CD14-positive monocyte (primary cell): ENCODE results near the gene SNCAIP. TPM values are rescaled to one million over a fixed set of nuclear protein-coding genes. Genes with fewer than 3 reads are reported as not detected.

Source experiments
- DNase-seq, 3 donors: peaks; one replicate each; pipeline ENCODE4 v3.0.0-alpha.2; 2011 to 2022
- H2AFZ ChIP-seq: 2 replicates; pipeline ENCODE4 v1.6.0; 2012; ENCODE audit warnings: mild to moderate bottlenecking, low read depth, low read length, inconsistent platforms; ENCODE audit not compliant: insufficient read depth, poor library complexity, severe bottlenecking
- H3K27ac ChIP-seq, 2 donors: 1 replicate in 1 of 2; 2 replicates in 1 of 2; pipeline ENCODE4 v1.5.1; 2012 to 2013; ENCODE audit warnings: low read length in 2 of 2, control low read depth in 1 of 2, inconsistent platforms in 1 of 2, low read depth in 1 of 2, mild to moderate bottlenecking in 1 of 2
- H3K27me3 ChIP-seq, 2 donors: one replicate each; pipeline versions ENCODE4 v1.6.0 to v1.6.1; 2011 to 2013; ENCODE audit warnings: low read length in 2 of 2; ENCODE audit not compliant: control insufficient read depth in 2 of 2, insufficient read depth in 2 of 2
- H3K36me3 ChIP-seq, 2 donors: replicated peaks in 1 of 2; 1 replicate in 1 of 2; 2 replicates in 1 of 2; pipeline versions ENCODE4 v1.5.1 to v1.6.1; 2012 to 2013; ENCODE audit warnings: low read length in 2 of 2, control low read depth in 1 of 2, inconsistent platforms in 1 of 2, mild to moderate bottlenecking in 1 of 2; ENCODE audit not compliant: insufficient read depth in 2 of 2, control insufficient read depth in 1 of 2
- H3K4me1 ChIP-seq, 2 donors: 1 replicate in 1 of 2; 2 replicates in 1 of 2; pipeline versions ENCODE4 v1.5.1 to v1.6.1; 2012 to 2013; ENCODE audit warnings: low read length in 2 of 2, control low read depth in 1 of 2, inconsistent platforms in 1 of 2, mild to moderate bottlenecking in 1 of 2, moderate library complexity in 1 of 2; ENCODE audit not compliant: insufficient read depth in 2 of 2, control insufficient read depth in 1 of 2
- H3K4me2 ChIP-seq: replicated peaks from 2 replicates; pipeline ENCODE3; 2012; ENCODE audit warnings: low read length, moderate library complexity, mild to moderate bottlenecking; ENCODE audit not compliant: poor library complexity, severe bottlenecking; ENCODE audit errors: extremely low read depth
- H3K4me3 ChIP-seq, 3 experiments: fragments of 200-600 bp in 1 of 3; sonication (generic) in 1 of 3; replicated peaks in 1 of 3; 1 replicate in 2 of 3; 2 replicates in 1 of 3; pipeline ENCODE4 v1.5.1; 2011 to 2013; ENCODE audit warnings: low read length in 3 of 3, mild to moderate bottlenecking in 3 of 3, control low read depth in 2 of 3, low read depth in 2 of 3, inconsistent platforms in 1 of 3, moderate library complexity in 1 of 3
- H3K79me2 ChIP-seq: 2 replicates; pipeline ENCODE4 v1.6.0; 2012; ENCODE audit warnings: mild to moderate bottlenecking, control low read depth, inconsistent platforms, low read length, moderate library complexity; ENCODE audit not compliant: insufficient read depth
- H3K9ac ChIP-seq: 2 replicates; pipeline ENCODE4 v1.6.0; 2017; ENCODE audit warnings: low read length, mild to moderate bottlenecking; ENCODE audit not compliant: insufficient read depth, poor library complexity, severe bottlenecking
- H3K9me3 ChIP-seq, 2 donors: replicated peaks in 1 of 2; 1 replicate in 1 of 2; 2 replicates in 1 of 2; pipeline versions ENCODE4 v1.5.1 to v1.6.1; 2012 to 2013; ENCODE audit warnings: low read length in 2 of 2, control low read depth in 1 of 2; ENCODE audit not compliant: control insufficient read depth in 1 of 2, insufficient read depth in 1 of 2
- H4K20me1 ChIP-seq: 2 replicates; pipeline ENCODE4 v1.6.0; 2012; ENCODE audit warnings: mild to moderate bottlenecking, low read length, control low read depth, moderate library complexity; ENCODE audit not compliant: insufficient read depth
- H3K27ac Mint-ChIP-seq, 7 donors: one replicate each; pipeline ENCODE4 v1.8.0; 2020; ENCODE audit warnings: mild to moderate bottlenecking in 7 of 7, mixed read lengths in 7 of 7, moderate library complexity in 6 of 7, inconsistent platforms in 2 of 7
- H3K27me3 Mint-ChIP-seq, 3 donors: one replicate each; pipeline ENCODE4 v1.8.0; 2021 to 2022; ENCODE audit warnings: low read depth in 3 of 3, mild to moderate bottlenecking in 3 of 3, mixed read lengths in 3 of 3, moderate library complexity in 3 of 3, inconsistent platforms in 1 of 3
- H3K36me3 Mint-ChIP-seq, 2 donors: one replicate each; pipeline ENCODE4 v1.8.0; 2020; ENCODE audit warnings: mixed read lengths in 2 of 2, inconsistent platforms in 1 of 2, mild to moderate bottlenecking in 1 of 2
- H3K4me1 Mint-ChIP-seq: one replicate; pipeline ENCODE4 v1.8.0; 2020; ENCODE audit warnings: mild to moderate bottlenecking, mixed read lengths
- H3K4me3 Mint-ChIP-seq, 2 donors: one replicate each; pipeline ENCODE4 v1.8.0; 2020; ENCODE audit warnings: mild to moderate bottlenecking in 2 of 2, mixed read lengths in 2 of 2, moderate library complexity in 1 of 2
- H3K9me3 Mint-ChIP-seq, 7 donors: one replicate each; pipeline ENCODE4 v1.8.0; 2020 to 2022; ENCODE audit warnings: mixed read lengths in 7 of 7, mild to moderate bottlenecking in 6 of 7, moderate library complexity in 6 of 7, inconsistent platforms in 2 of 7
- WGBS: methylation state at CpG from one replicate; pipeline ENCODE4 v1.1.5; 2013; ENCODE audit warnings: missing lambda C conversion rate; ENCODE audit not compliant: insufficient coverage; 5-methylcytosine and 5-hydroxymethylcytosine counted together
- intact Hi-C, 2 donors: fragments of 100-400 bp; cut with micrococcal nuclease; formaldehyde crosslinking; loops; one replicate each; pipeline versions ENCODE4 v1.15.0 to v1.15.1; 2023
- polyA plus RNA-seq, 3 donors: library from polyadenylated mRNA; depleted of rRNA in 1 of 3; unstranded in 2 of 3; stranded (reverse) in 1 of 3; fragments of 300-500 nt in 2 of 3; fragments of >200 nt in 1 of 3; fragmentation: Illumina TruSeq in 2 of 3; gene quantifications; 1 replicate in 2 of 3; 2 replicates in 1 of 3; pipeline ENCODE4 v1.2.3, GENCODE V29; 2012 to 2021
- TF ChIP-seq, protein P1 (sequence below): fragments of 200-600 bp; IDR thresholded peaks from one replicate; pipeline ENCODE4 v1.8.0; 2022; ENCODE audit warnings: antibody characterized with exemption, mild to moderate bottlenecking

The SNCAIP gene
- polyA plus RNA-seq, 3 donors: not detected

DNA sequence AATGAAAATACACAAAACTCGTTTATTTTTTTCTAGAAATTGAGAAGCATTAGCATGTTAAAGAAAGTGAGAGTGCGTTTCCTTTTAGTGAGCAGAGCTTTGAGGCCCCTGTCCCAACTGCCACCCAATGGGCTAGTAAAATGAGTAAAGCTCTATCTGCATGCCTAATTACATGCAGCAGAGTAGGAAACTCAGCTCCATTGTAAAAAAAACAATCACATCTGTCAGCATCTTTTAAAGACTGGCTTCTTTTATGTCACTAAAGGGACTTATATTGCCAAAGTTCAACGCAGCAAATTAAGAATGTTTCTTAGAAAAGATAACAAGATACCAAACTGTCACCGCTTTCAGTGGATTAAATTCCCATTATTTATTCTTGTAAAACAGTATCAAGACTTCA lies 154.0 kb downstream of the SNCAIP start:
- no CpG with 5 or more reads among the region's 4 CpGs for WGBS
- no peaks in the 10 kb centered on the region for H3K4me1 ChIP-seq
- Mint-ChIP-seq H3K36me3 (no peaks in the 10 kb centered on the region), H3K4me1 (no peaks in the 10 kb centered on the region), H3K9me3 (peaks cover 0 to 6% (median 0%) of the 10 kb centered on the region in 7 donors), H3K27me3 (peaks cover 0 to 4% (median 3%) of the 10 kb centered on the region in 3 donors), H3K27ac (no peak overlapping the region), H3K4me3 (no peak overlapping the region)
- no peak overlapping the region for H3K27ac ChIP-seq
- DNase-seq: no peak
- no peak overlapping the region for H3K9ac ChIP-seq
- H4K20me1 ChIP-seq: no peaks in the 10 kb centered on the region
- no peaks in the 10 kb centered on the region for H3K27me3 ChIP-seq
- no peaks in the 10 kb centered on the region for H3K36me3 ChIP-seq
- intact Hi-C loops: no loop called here
- no peak overlapping the region for H3K4me3 ChIP-seq
- no peaks in the 10 kb centered on the region for H3K9me3 ChIP-seq
- TF ChIP-seq, protein P1, sequence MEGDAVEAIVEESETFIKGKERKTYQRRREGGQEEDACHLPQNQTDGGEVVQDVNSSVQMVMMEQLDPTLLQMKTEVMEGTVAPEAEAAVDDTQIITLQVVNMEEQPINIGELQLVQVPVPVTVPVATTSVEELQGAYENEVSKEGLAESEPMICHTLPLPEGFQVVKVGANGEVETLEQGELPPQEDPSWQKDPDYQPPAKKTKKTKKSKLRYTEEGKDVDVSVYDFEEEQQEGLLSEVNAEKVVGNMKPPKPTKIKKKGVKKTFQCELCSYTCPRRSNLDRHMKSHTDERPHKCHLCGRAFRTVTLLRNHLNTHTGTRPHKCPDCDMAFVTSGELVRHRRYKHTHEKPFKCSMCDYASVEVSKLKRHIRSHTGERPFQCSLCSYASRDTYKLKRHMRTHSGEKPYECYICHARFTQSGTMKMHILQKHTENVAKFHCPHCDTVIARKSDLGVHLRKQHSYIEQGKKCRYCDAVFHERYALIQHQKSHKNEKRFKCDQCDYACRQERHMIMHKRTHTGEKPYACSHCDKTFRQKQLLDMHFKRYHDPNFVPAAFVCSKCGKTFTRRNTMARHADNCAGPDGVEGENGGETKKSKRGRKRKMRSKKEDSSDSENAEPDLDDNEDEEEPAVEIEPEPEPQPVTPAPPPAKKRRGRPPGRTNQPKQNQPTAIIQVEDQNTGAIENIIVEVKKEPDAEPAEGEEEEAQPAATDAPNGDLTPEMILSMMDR: no peak
- H3K79me2 ChIP-seq: no peaks in the 10 kb centered on the region
- no peak overlapping the region for H2AFZ ChIP-seq
- H3K4me2 ChIP-seq: no peak overlapping the region

DNA sequence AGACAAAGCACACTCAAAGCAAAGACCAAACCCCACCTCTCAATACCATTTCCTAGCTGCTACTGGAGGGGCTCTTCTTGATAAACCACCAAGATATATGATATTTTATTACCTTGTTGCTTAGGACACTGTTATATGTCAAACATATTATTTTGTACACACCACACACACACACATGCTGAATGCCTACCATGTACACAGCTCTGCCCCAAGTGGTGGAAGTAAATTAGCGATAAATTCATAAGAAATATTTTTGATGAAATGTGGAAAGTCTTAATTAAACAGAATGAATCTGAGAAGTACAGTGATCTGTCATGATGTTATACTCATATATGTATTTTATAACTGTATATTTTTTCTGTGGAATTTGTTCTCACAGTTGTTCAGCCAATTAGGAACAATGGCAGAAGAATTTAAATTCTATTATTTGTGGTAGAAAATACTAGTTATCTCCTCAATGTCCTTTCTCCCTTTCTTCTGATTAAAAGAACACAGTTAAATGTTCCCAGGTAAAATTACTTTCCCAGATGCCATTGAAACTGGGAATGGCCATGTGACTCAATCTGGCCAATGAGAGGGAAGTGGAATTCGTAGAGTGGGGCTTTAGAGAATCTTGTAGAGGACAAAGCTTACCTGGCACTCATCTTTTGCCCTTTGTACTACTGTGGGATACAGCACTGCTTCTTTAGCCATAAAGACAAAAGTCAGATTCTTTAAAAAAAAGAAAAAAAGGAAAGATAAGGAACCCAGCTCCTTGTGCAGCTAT lies 156.5 kb downstream of the SNCAIP start:
- Histone ChIP-seq H3K9ac (no peak overlapping the region), H3K4me3 (no peak overlapping the region), H3K9me3 (no peaks in the 10 kb centered on the region), H3K4me2 (no peak overlapping the region), H3K27ac (no peak overlapping the region), H3K27me3 (no peaks in the 10 kb centered on the region), H2AFZ (no peak overlapping the region), H3K4me1 (peaks cover 0 to 5% of the 10 kb centered on the region in 2 donors), H4K20me1 (no peaks in the 10 kb centered on the region), H3K36me3 (no peaks in the 10 kb centered on the region), H3K79me2 (no peaks in the 10 kb centered on the region)
- H3K4me1 Mint-ChIP-seq: peaks cover 5% of the 10 kb centered on the region
- peaks cover 1 to 9% (median 2%) of the 10 kb centered on the region in 3 donors for H3K27me3 Mint-ChIP-seq
- WGBS: no CpG with 5 or more reads among the region's 2 CpGs
- no peak overlapping the region for H3K4me3 Mint-ChIP-seq
- H3K36me3 Mint-ChIP-seq: no peaks in the 10 kb centered on the region
- DNase-seq: no peak
- TF ChIP-seq, protein P1: no peak
- no peak overlapping the region for H3K27ac Mint-ChIP-seq
- peaks cover 0 to 6% (median 3%) of the 10 kb centered on the region in 7 donors for H3K9me3 Mint-ChIP-seq
- intact Hi-C loops: no loop called here
